Kidney (tissue), 14 donors: ENCODE results near the gene SMYD3. TPM values are rescaled to one million over a fixed set of nuclear protein-coding genes. Genes with fewer than 3 reads are reported as not detected.

Source experiments
- DNase-seq, 5 donors: peaks; one replicate each; pipeline ENCODE4 v3.0.0-alpha.2; 2013 to 2020
- FAIRE-seq: peaks from 2 replicates; lab custom pipeline; 2012; peaks lifted over from hg19 to GRCh38; lab: Jason Lieb, UNC
- H3K27ac ChIP-seq, 2 donors: one replicate each; pipeline ENCODE4 v1.7.0; 2013; ENCODE audit warnings: low read depth in 2 of 2, low read length in 2 of 2, inconsistent platforms in 1 of 2
- H3K27me3 ChIP-seq: one replicate; pipeline ENCODE4 v1.7.1; 2013; ENCODE audit warnings: low read length, inconsistent platforms; ENCODE audit not compliant: control insufficient read depth, insufficient read depth
- H3K36me3 ChIP-seq, 3 donors: one replicate each; pipeline versions ENCODE4 v1.7.0 to v1.7.1; 2013; ENCODE audit warnings: low read length in 3 of 3, control low read depth in 1 of 3, inconsistent platforms in 1 of 3; ENCODE audit not compliant: insufficient read depth in 3 of 3, control insufficient read depth in 2 of 3
- H3K4me1 ChIP-seq, 3 donors: one replicate each; pipeline versions ENCODE4 v1.7.0 to v1.7.1; 2013; ENCODE audit warnings: low read length in 3 of 3, inconsistent platforms in 1 of 3, low read depth in 1 of 3; ENCODE audit not compliant: control insufficient read depth in 2 of 3, insufficient read depth in 2 of 3
- H3K4me3 ChIP-seq, 3 donors: one replicate each; pipeline versions ENCODE4 v1.7.0 to v1.8.1; 2013; ENCODE audit warnings: low read length in 3 of 3, control low read depth in 1 of 3, inconsistent platforms in 1 of 3
- H3K9ac ChIP-seq, 3 donors: one replicate each; pipeline versions ENCODE4 v1.7.0 to v1.7.1; 2013; ENCODE audit warnings: low read length in 3 of 3, control low read depth in 1 of 3, inconsistent platforms in 1 of 3
- H3K9me3 ChIP-seq, 3 donors: one replicate each; pipeline versions ENCODE4 v1.7.0 to v1.7.1; 2013; ENCODE audit warnings: low read length in 3 of 3, control low read depth in 1 of 3, inconsistent platforms in 1 of 3; ENCODE audit not compliant: control insufficient read depth in 2 of 3, insufficient read depth in 1 of 3
- CTCF ChIP-seq: IDR thresholded peaks from 3 replicates; pipeline ENCODE4 v1.5.1; 2012; ENCODE audit warnings: mild to moderate bottlenecking, moderate library complexity, borderline replicate concordance; ENCODE audit not compliant: insufficient read depth; ENCODE audit errors: extremely low read depth
- intact Hi-C: fragments of 100-400 bp; cut with DNase I; formaldehyde crosslinking; loops from one replicate; pipeline ENCODE4 v1.11.1; 2022
- polyA plus RNA-seq: library from polyadenylated mRNA; stranded (reverse); fragments of 350-450 nt; fragmentation: Illumina TruSeq; extraction: RNeasy Lipid Tissue Mini Kit (QIAGEN cat#74804); gene quantifications from one replicate; pipeline ENCODE4 v1.2.3, GENCODE V29; 2014; ENCODE audit warnings: low read depth, low replicate concordance; ENCODE audit not compliant: insufficient read depth
- total RNA-seq: library from RNA; stranded (reverse); fragmentation: NEBNext Ultra II Directional; extraction: Animal tissue kit (Norgen Biotek cat#: 25700); gene quantifications from one replicate; pipeline ENCODE4 v1.2.1, GENCODE V29; 2021
- donor health status: control.
- donor health status: control.
- donor health status: control.
- donor health status: control.
- donor health status: control.
- donor health status: DM: yes; HTN: yes; CAD: no.
- donor health status: Normal renal cell carcinoma (clear cell type).

The SMYD3 gene
- total and polyA plus RNA-seq, 2 donors from 2014 or later, result 23.3 to 23.9 TPM

GRCh38 chr1:245986404-245987218 is 520.5 kb downstream of the SMYD3 start:
- Histone ChIP-seq H3K27me3 (no peaks in the 10 kb centered on the region), H3K4me3 (no peak overlapping the region), H3K9ac (no peak overlapping the region), H3K4me1 (peaks cover 0 to 3% (median 0%) of the 10 kb centered on the region in 3 donors), H3K9me3 (no peaks in the 10 kb centered on the region), H3K27ac (no peak overlapping the region), H3K36me3 (no peaks in the 10 kb centered on the region)
- FAIRE-seq (no peak), DNase-seq (peak in 3 of 5 donors; percentile 65 to 86 (median 83))
- TF ChIP-seq CTCF, result no peak
- intact Hi-C loops, result no loop called here

GRCh38 chr1:245984390-245985155 is 522.5 kb downstream of the SMYD3 start:
- DNase-seq, result no peak

GRCh38 chr1:245983294-245983967 is 523.6 kb downstream of the SMYD3 start:
- Histone ChIP-seq H3K27me3 (no peaks in the 10 kb centered on the region), H3K27ac (no peak overlapping the region), H3K4me1 (peaks cover 0 to 3% (median 0%) of the 10 kb centered on the region in 3 donors), H3K9ac (no peak overlapping the region), H3K9me3 (no peaks in the 10 kb centered on the region), H3K4me3 (no peak overlapping the region), H3K36me3 (no peaks in the 10 kb centered on the region)
- intact Hi-C loops, result no loop called here
- no peak for DNase-seq
- no peak for FAIRE-seq
- TF ChIP-seq CTCF, result no peak

More at GRCh38 chr1:245984390-245985155, 522.5 kb downstream of the SMYD3 start:
- no peaks in the 10 kb centered on the region for H3K9me3 ChIP-seq
- no peak overlapping the region for H3K9ac ChIP-seq
- peaks cover 0 to 3% (median 0%) of the 10 kb centered on the region in 3 donors for H3K4me1 ChIP-seq
- no peak overlapping the region for H3K4me3 ChIP-seq
- no peak for TF ChIP-seq CTCF
- FAIRE-seq, result no peak
- no peak overlapping the region for H3K27ac ChIP-seq
- H3K36me3 ChIP-seq, result no peaks in the 10 kb centered on the region
- no peaks in the 10 kb centered on the region for H3K27me3 ChIP-seq
- intact Hi-C loops, result no loop called here
